Amniotic epithelial cell (primary cell): Measurements from ENCODE around the gene STMND1.
"Not testable (repeated sequence)": the region's sequence is repeated elsewhere in the genome, so short reads cannot be mapped to it uniquely, and the experiment has no call there.

Experiments
- DNase-seq: peaks from one replicate; pipeline ENCODE4 v3.0.0-alpha.2; 2010; ENCODE audit warnings: low read depth

The STMND1 gene

DNA sequence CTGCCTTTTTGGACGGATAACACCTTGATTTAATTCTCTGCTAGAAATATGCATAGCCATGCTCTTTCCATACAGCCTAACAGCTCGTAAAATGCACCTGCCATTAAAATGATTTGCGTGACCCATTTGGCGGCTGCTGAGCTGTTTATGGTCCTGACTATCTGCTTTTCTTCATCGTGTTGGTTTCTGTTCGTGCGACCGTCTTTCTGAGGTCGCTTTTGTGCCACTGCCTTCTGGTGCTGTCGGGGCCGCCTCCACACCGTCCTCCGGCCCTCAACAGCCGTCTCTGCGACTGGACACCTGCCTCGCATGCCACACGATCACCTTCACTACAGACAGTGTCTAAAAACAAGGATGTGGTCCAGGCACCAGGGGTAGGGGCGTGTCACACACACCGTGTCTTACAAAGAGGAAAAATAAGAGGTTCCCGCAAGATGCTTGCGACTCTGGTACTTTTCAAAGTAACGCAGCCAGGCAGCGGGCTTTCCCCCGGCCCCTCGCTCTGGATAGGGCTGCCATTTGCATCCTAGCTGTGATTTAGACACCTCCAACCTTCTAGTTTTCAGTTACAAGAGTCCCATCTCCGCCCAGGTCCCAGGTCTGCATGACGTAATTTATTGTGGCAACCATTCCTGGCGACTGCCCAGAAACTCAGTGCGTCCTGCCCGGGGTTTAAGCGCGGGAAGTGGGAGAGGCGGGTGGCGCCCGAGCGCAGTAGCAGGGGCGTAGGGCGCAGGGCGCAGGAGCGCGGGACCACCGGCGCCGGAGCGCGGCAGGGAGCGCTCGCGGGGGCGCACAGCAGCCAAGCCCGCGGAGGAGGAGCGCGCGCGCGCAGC, at the start of gene STMND1:
Gene STMND1 (plus strand): TSS at position 629 of the 836 bp plus-strand sequence. CDS start 208 bp downstream, outside the sequence.
- DNase-seq, result peak; percentile 7

DNA sequence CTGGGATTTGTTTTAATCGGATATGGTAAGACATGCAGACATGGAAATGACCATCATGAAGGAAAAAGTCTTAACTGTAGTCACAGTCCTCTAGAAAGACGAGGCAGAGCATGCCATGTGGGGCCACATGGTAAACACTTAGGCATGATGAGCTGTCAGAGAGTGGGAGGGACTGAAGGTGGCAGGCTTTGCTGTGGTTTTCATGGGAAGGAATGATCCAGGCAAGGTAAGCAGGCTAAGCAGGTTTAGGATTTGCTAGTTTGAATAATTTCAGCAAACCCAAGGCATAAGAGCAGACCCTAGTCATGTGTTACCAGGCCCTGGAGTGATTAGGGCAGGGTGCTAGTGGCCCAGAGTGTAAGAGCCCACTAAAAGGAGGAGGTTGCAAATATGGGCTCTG, 47.2 kb upstream of the STMND1 start:
- DNase-seq, result no peak

DNA sequence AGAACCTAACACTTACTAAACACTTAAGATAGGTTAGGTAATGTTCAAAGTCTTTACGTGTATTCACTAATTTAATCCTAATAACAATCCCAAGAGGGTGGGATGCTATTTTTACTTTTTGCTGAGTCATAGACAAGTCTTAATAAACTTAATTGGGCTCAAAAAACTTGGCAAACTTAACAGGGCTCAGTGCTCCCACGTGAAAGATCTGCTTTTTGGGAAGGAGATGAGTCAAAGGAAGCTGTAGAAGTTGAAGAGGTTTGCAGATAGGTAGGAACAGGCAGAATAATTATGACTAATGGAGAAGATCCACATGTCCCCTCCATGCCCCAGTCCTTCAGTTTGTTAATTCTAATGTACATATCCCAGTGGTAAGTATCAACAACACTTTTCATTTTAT, 44.5 kb upstream of the STMND1 start:
- DNase-seq, result no peak

DNA sequence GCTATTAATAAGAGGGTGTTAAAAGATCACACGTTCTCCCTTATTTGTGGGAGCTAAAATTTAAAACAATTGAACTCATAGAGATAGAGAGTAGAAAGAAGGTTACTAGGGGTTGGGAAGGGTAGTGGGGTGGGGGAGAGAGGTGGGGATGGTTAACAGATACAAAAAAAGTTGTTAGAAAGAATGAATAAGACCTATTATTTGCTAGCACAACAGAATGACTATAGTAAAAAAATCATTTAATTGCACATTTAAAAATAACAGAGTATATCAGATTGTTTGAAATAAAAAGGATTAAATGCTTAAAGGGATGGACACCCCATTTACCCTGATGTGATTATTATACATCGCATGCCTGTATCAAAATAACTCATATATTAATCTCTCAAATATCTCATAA, 43.3 kb upstream of the STMND1 start:
- no peak for DNase-seq

DNA sequence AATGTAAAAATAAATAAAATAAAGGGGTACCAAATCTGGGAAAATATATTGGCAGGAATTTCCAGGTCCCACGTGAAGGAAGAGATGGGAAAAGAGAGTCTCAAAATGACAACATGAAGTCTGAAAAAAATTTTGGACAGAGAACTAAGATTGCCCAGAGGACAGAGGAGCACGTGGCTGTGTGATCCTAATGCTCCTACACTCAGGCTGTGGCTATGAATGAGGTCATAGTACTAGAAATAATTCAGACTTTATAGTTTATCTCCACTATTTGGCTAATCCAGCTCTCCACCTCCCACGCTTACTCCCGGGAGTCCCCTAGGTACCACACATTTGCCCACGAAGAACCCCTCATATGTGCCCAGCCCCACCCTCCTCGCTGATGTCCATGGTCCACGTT, 42.8 kb upstream of the STMND1 start:
- no peak for DNase-seq

DNA sequence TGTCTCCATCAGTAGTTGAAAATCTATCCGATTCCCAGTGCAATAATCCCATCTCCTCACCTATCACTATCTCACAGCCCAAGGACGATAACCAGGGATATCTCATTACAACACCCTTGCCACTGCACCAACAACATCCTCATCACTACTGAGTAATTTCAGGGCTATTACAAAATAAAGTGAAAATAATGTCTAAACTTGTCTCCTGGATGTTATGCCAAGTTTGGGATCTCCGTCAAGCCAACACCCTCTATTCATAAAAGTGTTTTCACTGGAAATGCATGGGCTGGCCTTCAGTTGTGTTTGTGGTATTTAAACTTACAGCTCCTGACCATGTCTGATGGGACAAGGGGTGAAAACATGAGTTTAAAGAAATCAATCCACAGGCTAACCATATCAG, 42.0 kb upstream of the STMND1 start:
- no peak for DNase-seq

DNA sequence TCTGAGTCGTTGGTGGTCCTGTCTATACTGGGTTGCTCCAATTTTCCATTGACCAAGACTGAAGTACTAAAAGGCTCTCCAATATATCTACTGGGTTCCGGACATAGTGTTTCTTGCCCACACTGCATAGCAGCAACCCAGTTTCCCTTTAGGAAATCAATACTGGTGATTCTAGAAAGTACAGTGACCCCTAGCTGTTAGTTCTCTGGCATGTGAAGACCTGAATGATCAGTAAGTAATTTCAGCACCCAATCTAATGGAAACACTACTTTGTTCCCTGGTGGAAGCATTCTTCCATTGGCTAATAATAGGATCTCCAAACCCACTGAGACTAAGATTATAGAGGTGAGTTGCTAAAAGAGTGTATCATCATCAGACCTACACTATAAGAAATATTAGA, 40.8 kb upstream of the STMND1 start:
- no peak for DNase-seq

DNA sequence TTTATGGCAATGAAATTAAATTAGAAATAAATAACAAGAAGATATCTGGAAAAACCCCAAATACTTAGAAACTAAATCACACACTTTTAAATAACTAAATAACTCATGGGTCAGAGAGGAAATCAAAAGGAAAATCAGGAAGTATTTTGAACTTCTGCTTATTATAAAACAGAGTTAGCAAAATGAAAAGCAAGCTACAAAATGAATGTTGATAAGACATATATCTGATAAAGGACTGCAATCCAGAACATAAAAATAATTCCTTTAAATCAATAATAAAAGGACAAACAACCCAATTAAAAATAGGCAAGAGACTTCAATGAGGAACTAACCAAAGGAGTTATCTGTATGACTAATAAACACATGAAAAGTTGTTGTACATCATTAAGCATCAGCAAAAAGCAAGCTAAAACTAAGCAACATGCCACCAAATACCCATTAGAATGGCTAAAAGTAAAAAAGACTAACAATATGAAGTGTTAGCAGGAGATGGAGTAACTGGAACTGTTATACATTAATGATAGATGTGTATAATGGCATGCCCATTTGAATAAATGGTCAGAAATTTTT, 38.9 kb upstream of the STMND1 start:
- DNase-seq, result no peak

DNA sequence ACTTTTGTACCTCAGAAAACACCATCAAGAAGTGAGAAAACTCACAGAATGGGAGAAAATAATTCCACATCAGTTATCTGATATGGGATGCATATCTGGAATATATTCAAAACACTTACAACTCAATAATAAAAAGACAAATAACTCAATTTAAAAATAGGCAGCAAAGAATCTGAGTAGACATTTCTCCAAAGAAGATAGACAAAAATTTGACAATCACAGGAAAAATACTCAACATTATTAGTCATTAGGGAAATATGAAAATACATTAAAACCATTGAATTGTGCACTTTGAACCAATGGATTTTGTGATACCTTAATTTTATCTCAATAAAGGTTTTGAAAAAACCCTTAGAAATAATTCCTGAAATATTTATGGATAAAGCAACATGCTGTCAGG, 36.9 kb upstream of the STMND1 start:
- no peak for DNase-seq

DNA sequence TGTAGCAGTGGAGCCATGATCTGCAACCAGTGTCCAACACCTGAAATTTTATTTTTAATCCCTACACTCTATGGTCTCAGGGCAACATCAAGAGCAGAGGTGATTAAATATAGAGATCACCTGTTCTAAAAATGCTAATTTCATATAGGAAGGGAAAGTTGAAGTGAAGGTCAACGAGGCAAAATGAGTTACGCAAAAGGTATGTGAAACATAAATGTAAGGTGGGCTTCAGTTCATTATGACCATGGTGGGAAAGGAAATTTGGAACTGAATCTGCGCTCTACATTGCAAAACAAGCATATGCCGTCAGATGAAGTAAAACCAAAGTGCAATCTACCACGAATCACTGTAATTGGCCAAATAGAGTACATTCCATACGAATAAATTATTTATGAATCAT, 35.2 kb upstream of the STMND1 start:
- peak; percentile 3 for DNase-seq

DNA sequence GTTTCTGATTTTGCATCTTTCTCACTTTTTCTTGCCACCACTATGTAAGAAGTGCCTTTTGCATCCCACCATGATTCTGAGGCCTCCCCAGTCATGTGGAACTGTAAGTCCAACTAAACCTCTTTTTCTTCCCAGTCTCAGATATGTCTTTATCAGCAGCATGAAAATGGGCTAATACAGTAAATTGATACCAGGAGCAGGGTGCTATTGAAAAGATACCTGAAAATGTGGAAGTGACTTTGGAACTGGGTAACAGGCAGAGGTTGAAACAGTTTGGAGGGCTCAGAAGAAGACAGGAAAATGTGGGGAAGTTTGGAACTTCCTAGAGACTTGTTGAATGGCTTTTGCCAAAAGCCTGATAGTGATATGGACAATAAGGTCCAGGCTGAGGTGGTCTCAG, 32.9 kb upstream of the STMND1 start:
- DNase-seq, result not testable (repeated sequence)

DNA sequence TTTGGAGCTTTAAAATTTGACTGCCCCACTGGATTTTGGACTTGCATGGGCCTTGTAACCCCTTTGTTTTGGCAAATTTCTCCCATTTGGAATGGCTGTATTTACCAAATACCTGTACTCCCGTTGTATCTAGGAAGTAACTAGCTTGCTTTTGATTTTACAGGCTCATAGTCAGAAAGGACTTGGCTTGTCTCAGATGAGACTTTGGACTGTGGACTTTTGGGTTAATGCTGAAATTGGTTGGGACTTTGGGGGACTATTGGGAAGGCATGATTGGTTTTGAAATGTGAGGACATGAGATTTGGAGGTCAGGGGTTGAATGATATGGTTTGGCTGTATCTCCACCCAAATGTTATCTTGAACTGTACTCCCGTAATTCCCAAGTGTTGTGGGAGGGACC, 31.4 kb upstream of the STMND1 start:
- DNase-seq, result not testable (repeated sequence)

DNA sequence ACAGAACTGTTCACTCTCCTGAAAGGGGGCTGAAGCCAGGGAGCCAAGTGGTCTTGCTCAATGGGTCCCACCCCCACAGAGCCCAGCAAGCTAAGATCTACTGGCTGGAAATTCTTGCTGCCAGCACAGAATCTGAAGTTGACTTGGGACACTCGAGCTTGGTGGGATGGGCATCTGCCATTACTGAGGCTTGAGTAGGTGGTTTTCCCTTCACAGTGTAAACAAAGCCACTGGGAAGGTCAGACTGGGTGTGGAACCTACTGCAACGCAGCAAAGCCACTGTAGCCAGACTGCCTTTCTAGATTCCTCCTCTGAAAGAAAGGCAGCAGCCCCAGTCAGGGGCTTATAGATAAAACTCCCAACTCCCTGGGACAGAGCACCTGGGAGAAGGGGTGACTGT, 28.3 kb upstream of the STMND1 start:
- not testable (repeated sequence) for DNase-seq

DNA sequence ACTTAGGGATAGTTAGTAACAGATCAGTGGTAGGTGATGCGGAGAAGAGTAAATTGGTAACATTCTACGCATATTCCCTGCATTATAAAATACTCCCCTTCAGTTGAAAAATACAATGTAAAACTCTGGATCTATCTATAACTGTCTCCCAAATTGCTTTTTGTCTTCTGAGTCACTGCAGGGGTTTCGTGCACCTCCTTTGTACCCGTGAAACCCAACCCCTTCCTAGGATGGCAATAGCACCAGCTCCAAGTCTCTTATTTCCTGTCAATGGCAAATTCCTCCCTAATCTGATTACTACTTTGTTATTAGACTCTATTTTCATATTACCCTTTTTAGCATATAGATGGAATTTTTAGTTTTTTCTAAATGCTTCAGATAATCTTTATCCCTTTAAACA, 20.6 kb upstream of the STMND1 start:
- DNase-seq, result no peak

DNA sequence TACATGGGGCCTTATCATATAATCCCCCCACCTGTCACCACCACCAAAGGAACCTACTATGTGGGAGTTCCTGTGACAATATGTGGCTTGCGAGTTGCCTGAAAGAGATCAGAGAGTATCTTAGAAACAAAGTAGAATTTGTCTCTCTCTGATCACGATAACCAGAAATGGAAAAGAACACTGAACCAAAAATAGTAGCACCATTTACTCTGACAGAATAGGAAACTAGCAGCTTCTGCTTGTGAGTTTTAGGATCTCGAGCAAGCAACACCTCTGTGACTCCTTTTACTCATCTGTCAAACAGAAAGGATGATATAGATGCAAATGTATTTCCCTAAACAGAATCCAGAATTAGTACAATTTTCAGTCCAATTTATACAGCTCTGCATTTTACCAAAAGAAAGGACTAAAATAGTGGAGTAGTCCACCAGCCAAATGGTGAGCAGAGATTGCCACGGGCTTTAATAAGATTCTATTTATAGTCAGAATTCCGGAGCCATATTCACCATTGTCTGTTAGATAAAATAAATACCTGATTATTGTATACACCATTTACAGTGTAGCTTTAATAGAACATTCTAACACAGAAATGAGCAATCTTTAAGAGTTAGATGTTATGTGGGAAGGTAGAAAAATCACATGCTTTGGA, 19.9 kb upstream of the STMND1 start:
- no peak for DNase-seq

DNA sequence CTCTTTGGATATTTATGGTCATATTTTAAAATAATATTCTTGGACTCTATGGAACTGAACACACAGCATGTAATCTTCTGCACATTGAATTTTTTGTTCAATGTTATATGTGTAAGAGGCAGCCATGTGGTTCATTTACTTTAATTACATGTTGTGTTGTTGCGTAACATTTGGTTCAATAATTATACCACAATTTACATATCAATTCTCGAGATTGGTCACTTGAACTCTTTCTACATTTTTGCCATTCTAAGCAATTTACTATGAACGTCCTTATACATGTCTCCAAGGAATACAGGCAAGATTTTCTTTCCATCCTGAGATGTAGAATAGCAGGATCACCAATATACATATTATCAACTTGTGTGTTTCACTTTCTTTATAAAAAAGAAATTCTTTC, 18.5 kb upstream of the STMND1 start:
- DNase-seq, result no peak

DNA sequence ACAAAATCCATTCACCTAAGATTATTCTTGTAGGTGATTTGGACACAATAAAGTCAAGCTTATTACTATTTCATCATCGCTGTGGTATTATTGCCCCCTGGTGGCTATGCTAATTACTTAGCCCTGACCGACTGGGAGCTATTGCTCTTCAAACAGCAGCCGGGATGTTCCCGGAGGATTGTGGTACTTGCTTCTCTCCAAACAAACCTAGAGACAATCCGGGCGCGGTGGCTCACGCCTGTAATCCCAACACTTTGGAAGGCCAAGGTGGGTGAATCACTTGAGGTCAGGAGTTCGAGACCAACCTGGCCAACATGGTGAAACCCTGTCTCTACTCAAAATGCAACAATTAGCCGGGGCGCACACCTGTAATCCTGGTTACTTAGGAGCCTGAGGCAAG, 15.4 kb upstream of the STMND1 start:
- DNase-seq, result peak; percentile 63

DNA sequence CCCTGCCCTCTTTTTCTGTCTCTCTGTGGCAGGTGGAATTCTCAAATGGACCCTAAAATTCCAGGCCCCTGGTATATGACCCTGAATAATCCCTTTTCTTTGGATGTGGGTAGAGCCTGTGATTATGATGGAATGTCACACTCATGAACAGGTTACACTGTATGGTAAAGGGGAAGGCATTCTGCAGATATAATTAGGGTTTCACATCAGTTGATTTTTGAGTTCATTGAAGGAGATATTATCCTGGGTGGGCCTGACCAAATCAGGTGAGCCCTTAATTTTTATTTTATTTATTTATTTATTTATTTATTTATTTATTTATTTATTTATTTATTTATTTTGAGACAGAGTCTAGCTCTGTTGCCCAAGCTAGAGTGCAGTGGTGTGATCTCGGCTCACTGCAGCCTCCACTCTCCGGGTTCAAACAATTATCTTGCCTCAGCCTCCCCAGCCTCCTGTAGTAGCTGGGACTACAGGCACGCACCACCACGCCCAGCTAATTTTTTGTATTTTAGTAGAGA, 13.7 kb upstream of the STMND1 start:
- no peak for DNase-seq

DNA sequence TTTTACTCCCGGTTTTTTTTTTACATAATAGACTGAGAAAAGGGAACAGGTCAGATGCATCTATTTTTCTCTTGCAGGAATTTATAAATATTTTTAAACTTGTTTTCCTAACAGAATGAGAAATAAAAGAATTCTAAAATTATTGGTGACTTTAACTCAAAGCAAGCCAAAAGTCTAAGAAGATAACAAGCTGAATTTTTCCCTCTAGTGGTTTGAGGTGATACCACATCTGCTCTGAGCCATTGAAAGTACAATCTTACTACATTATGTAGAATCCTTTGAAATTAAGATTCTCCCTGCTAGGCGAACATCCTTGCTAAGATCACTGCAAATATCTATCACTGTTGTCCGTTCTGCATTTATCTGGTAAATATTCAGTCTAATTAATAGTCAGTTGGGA, 10.7 kb upstream of the STMND1 start:
- no peak for DNase-seq

DNA sequence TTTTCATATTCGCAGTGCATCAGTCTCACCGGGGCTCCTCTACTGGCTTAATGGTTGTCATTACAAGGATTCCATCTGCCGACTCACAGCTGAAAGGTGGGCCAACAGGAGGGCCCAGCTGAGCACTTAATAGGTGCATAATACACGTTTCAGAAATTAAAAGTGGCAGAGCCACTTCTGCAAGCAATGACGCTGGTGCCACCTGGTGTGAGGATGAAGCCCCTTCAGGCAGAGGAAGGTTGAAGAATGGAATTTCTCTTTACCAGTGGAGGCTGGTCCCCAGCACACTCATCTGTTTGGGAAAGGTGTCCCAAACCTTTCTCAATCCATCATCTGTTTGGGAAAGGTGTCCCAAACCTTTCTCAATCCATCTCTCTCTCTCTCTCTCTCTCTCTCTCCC, 8.2 kb upstream of the STMND1 start:
- DNase-seq, result no peak

DNA sequence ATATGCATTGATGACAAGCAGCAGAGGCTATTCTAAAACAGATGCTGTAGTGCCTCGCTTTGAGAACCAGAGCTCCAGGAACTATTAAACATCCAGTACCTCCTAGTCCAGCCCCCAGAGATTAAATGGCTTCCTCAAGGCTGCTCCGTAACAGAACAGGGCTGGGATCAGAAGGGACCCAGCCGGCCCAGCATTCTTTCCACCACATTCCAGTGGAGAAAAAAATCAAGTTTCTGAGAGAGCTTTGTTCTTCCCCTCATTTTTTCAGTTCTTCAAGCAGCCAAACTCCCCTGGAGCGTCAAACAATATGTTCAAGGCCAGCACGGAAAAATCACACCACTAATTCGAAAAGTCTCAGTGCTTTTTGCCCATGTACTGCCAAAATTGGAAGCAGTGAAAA, 5.8 kb upstream of the STMND1 start:
- DNase-seq, result no peak

DNA sequence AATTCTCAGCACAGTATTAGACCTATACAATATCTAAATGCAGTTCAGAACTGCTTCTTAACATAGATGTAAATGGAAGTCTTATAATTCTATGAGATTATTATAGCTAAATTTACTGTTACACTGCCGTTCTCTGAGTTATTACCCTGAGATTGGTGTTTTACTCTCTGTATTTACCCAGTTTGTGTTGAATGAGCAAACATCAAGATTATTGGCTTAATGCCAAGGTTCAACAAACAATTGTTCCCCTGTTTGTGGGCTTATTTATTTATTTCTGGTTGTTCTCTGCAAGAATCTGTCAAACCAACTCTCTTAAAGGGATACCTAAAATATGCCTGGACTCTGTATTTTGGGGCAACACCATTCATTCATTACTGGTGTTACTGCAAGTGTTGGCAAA, 5.2 kb upstream of the STMND1 start:
- DNase-seq, result no peak

DNA sequence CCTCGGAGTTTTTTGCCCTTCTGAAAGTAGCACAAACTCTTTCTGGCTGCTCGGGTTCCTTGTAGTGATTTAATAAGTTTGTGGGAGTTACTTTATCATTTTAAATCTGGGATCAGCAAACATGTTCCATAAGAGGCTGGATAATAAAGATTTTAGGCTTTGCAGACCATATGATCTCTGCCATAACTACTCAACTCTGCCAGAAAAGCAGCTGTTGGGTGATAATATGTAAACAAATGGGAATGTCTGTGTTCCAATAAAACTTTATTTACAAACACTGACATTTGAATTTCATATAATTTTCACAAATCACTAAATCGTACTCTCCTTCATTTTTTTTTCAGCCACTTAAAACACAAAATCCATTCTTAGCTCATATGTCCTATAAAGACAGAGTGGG, 3.9 kb upstream of the STMND1 start:
- DNase-seq, result no peak
